HG03354 (cell line): ENCODE results near the gene SPTBN5.

Source experiments
- ATAC-seq: cut with Tn5 transposase; IDR thresholded peaks from one replicate; pipeline ENCODE4 v1.9.1; 2021; ENCODE audit warnings: mild to moderate bottlenecking; ENCODE audit not compliant: unreplicated experiment, poor library complexity, severe bottlenecking

The SPTBN5 gene

DNA sequence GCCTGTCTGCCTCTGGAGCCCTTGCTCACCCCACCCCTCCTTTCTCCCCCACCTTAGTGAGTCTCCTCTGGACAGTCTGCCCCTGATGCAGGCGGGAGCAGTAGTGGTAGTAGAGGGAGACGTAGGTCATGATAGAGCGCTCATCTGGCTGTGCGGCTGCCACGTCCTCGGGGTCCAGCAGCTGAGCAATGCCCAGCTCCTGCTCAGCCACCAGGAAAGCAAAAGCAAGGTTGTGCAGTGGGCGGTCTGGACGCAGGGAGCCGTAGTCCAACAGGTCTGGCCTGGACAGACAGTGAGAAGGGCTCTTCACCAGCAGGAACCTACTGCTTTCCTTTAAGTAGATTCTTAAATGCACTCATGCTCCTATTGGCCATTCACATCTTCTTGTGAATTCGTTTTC is 6.7 kb downstream of the SPTBN5 start:
- no peak for ATAC-seq

DNA sequence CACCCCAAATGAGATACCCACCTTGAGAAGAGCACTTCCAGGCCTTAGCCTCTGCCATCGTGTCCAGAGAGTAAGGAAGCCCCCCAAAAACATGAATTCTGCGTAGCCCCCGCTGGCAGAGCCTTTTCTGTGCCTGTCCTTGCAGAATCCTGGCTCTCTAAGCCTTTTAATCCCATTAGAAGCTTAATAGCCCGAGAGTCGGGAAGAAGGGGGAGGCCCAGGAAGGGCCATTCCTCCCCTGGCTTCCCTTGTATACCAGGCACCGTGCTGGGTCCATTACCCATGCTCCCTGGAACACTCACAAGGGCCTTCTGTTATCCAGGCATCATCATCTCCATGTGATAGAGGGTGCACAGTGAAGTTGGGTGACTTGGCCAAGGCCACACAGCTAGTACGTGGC is 7.1 kb downstream of the SPTBN5 start:
- no peak for ATAC-seq

DNA sequence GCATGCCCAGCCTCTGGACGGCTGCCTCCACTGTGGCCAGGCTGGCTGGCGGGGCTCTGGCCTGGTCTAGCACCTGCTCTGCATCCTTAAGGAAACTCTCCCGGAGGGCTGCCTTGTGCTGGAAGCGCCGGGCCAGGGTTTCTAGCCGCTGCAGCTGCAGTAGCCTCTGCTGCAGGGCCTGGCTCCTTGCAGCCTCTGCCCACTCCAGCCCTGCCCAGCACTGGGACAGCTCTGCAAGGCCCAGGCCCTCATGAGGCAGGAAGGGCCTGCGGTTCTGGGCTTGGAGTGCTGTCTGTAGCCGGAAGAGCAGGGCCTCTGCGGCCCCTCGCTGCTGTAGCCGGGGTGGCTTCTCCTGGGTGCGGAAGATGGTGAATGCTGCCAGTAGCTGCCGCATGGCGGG is 8.0 kb downstream of the SPTBN5 start:
- ATAC-seq, result no peak

DNA sequence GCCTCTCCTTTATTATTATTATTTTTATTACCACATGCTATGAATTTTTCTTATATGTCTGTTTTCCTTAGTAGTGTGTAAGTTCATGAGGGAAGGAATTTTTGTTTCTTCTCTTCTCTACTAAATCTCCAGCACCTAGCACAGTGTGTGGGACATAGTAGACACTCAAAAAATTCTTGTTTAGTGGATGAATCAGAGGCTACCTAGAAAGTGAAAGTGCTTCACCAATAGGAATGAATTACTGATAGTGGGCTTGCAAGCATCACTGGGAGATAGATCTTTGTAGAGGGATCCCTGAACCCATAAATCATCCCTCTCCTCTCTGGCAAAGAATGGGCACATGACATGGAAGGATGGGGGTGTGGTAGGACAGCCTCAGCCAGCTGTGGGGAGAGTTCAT is 8.5 kb downstream of the SPTBN5 start:
- no peak for ATAC-seq

DNA sequence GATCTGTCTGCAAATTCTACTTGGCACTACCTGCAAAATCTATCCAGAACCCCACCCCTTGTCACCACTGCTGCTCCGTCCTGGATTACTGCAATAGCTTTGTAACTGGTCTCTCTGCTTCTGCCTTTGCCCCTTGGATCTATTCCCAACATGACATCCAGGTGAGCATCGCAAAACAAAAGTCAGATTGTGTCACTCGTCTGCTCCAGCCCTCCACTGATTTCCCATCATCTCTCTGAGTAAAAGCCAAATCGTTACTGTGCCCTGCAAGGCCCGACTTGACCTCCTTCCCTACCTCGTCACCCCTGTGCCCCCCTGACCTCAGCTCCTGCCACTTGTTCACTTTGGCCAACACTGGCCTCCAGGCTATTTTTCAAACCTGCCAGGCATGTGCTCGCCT is 9.4 kb downstream of the SPTBN5 start:
- no peak for ATAC-seq

DNA sequence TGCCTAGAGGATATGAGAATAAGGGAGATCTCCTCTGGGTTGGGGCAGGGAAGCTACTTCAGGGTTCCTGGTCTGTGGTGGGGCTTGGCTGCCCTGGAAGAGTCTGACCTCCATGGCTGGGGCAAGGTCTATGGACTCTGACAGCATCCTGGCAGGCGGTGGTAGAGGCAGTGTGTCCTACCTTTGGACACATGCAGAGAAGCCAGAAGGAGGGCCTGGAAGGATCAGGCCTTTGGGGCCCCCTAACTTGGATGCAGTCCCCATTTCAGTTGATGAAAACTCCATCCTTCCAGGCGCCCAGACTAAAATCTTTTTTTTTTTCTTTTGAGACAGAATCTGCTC is 10.4 kb downstream of the SPTBN5 start:
- no peak for ATAC-seq

DNA sequence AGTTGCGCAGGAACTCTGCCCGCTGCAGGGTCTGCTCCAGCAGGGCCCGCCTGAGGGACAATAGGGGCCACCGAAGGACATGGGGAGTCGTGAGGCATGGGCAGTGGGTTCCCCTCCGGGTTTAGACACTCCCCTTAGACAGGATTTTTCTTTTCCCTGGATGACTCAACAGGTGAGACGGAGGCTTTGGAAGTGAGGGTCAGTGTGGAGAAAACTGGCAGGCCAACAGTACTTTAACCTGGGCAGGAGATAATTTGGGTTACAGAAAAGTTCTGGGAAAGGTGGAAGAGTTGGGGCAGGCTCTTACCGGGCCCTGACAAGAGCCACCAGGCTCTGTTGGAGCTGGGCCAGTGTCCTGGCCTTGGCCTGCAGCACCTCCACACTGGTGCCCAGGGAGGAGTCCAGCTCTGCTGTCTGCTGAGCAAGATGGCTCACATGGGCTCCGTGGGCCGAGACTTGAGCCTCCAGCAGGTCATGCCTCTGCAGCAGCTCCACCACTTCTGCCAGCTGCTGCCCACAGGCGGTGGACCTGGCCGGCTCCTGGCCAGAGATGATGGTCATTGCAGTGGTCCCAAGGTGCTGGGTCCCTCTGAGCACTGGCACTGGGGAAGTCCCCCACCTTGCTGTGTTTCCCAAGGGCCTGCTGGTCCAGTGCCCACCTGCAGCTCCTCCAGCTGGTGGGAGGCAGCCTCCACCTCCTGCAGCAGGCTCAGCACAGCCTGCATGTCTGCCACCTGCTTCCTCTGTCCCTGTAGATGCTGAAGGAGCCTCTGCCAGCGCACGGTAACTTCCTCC is 11.0 kb downstream of the SPTBN5 start:
- ATAC-seq, result no peak

DNA sequence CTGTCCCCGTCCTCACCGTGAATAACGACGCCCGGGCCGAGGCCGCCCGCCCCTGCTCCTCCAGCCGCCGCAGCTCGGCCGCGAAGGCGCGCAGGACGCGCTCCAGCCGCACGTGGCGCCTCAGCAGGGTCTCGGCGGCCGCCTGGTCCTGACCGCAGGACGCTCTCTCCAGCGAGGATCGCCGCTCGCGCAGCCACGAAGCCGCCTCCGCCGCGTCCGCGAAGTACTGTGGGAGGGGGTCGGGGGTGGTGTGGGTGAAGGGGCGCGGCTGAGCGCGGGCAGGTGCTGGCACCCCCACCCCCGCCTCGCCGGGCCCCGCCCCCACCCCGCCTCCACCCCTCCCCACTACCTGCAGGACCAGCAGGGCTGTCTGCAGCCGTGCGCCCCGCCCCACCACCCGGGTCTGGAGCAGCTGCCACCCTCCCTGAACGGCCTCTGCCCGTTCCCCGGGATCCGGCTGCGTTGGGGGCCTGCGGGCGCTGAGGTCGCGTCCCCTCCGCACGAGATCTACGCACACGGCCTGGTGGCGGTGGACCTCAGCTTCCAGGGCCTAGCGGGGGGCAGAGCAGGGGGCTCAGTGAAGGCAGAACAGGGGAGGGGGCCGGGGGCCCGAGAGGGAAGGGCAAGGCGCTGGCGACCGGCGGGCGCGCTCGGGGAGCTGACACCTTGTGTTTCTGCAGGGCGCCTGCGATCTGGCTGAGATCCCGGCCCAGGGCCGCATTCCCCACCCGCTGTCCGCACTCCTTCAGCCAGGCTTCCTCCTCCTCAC is 11.7 kb downstream of the SPTBN5 start:
- no peak for ATAC-seq

DNA sequence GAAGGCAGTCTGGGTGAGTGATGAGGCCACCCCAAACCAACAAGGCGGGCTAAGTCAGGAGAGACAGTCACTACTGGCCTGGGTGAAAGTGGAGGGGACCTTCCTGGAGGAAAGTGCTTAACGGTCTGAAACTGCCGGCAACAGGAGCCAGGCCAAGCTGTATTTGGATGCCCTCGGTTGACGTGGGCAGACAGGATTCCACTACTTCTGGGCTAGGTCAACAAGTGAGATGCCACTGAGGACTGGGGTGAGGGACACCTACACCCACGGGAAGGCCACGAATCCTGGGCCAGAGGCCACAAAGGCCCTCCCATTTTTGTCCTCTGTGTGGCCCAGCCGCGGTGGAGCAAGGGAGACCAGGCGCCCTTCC is 12.3 kb downstream of the SPTBN5 start:
- no peak for ATAC-seq

DNA sequence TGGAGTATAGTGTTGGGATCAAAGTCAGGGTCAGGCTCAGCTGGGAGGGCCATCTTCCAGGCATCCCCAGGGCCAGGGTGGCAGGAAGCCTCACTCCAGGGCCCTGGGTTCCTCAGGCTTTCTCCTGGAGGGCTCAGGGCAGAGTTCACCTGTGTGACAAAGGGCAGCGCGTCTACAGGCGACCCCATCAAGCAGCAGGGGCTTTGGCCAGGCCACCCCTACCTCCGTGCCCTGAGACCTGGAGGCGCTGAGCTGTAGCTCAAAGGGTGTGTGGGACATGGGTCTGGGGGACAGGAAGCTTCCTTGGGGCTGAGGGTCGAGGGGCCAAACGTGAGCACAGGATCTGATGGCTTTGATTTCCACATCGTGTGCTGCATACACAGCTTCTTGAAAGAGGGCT is 12.8 kb downstream of the SPTBN5 start:
- ATAC-seq, result no peak

DNA sequence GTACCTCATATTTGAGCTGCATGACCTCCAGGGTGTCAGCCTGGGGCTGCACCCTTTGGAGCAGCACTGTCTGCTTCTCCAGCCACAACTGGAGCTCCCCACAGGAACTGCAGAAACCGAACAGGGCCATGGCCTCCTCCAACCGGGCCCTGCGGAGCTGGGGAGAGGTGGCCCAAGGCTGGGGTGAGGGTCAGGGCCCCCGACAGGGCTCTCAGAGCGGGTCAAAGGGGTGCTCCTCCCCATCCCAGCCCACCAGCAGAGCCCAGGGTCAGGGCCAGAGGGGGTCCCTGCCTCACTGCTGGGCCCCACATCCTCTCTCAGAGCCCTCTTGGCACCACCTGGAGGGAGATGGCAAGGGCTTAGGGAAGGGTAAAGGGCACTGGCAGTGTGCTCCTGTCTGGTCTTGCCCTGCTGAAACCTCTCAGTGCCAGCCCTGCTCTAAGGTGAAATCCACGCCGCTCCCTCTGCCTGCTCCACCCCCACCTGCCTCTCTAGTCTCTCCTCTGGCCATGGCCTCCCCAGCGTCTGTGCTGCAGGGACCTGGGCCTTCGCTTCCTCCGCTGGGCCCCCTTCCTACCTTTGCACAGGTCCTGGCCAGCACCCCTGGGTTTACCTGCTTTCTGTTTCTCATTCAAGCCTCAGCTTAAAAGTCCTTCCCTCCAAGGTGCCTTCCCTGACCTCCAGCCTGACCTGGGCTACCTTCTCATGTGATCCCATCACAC is 13.5 kb downstream of the SPTBN5 start:
- no peak for ATAC-seq

DNA sequence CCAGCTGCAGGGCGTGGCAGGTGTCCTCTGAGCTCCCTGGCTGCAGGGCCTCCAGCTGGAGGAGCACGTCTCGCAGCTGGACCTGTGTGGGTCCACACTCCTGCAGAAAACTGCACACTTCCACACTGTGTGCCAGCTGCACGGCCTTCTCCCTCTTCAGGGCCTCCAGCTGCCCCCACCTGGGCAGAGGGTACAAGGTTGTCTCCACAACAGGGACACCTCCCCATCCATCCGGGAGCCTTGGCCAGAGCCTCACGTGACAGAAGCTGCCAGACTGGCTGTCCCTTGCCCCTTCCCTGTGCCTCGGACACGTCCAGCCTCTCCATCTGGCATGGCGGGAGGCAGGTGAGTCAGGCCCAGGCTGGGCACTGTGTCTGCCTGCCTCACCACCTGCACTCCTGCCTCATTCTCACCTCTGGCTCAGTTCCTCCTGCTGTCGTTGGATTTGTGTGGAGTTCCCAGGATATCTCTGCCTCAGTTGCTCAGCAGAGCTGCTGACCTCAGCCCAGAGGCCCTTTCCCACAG is 14.5 kb downstream of the SPTBN5 start:
- ATAC-seq, result no peak

DNA sequence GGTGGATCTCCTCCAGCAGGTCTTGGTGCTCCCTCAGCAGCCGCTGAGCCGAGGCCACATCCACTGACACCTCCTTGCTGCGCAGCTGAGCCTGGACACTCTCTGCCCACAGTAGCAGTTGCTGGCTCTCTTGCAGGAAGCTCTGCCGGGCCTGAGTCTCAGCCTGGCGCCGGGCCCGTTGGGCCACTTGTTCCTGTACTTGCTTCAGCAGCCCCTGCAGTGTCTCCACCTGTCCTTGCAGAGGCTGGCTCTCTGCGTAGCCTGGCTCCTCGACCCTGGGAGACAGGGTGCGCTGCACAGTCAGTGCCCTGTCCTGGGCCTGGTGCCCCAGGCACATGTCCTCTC is 15.5 kb downstream of the SPTBN5 start:
- no peak for ATAC-seq

DNA sequence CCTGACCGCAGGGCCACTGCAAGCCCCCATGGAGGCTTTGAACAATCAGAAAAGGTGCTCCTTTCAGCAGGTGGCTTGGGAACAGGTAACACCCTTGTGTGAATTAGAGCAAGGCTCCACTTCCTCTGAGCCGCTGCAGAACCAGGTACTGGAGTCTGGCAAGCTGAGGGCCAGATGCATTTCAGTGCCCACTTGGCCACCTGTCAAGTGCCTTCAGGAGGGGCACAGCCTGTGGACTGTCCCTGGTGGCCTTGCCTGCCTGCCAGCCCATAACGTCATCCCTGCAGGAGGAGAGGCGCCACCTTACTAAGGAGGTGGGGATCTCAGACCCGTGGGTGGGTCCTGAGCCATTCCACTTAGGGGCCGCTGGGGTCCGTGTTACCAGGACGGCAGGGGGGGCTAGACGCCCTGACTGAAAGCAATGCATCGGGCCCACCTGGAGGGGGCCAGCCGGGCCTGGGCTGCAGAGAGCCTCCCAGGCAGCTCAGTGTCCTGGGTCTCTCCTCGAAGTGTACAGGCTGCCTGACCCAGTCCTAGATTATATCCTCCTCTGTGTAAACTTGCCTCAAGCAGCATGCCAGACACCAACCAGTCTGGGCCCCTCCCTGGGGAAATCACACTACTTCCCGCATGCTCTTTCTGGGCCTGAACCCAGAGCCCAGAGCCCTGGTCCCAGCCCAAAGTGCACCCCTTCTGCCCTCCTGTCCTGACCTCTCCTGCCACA is 16.1 kb downstream of the SPTBN5 start:
- no peak for ATAC-seq

DNA sequence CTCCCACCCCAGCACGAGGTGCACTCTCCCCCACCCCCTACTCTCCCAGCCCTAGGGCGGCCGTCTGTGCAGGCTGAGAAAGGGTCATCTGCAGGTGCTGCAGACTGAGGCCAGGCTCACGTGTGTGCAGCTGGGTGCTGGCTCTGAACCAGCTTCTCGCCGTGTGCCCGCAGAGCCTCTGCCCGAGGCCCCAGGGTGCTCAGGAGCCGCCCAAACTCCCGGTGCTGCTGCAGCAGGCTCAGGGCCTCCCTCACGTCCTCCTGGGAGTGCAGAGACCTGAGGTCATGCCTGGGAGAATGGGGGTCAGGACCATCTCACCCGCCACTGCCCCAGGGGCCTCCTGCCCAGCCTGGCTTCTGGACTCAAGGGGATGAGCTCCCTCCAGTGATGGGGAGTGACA is 17.2 kb downstream of the SPTBN5 start:
- no peak for ATAC-seq

DNA sequence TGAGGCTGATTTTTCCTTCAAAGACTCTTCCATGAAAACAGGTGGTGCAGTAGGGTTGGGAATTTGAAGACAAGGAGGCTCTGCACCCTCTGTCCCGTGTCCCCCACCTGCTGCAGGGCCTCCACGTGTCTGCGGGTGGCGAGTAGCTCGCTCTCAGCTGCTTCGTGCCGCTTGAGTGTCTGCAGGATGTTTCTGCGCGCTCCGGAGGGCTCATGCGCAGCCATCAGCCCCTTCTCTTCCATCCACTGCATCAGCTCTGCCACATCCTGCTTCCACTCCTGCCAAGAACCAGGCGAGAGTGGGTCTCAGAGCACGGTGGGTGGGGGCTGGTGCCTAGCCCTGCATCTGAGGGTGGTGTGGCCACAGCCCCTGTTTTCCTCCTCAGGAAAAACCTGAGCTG is 17.8 kb downstream of the SPTBN5 start:
- ATAC-seq, result no peak

DNA sequence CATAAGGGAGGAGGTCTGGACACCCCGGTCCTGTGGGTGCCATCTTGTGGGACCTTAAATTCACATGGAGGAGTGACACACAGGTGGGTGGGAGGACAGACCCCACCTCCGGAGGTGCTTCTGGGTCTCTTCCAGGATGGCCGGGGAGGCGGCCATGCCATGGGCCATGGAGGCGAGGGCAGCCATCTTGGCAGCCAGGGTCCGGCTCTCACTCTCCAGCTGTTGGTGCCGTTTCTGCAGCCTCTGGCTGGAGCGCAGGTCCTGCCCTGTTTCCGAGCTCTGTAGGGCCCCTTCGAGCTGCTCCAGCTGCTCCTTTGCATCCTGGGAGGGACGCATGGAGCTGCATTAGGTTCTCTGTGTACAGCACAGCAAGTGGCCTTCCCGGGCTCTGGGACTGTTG is 19.1 kb downstream of the SPTBN5 start:
- no peak for ATAC-seq

DNA sequence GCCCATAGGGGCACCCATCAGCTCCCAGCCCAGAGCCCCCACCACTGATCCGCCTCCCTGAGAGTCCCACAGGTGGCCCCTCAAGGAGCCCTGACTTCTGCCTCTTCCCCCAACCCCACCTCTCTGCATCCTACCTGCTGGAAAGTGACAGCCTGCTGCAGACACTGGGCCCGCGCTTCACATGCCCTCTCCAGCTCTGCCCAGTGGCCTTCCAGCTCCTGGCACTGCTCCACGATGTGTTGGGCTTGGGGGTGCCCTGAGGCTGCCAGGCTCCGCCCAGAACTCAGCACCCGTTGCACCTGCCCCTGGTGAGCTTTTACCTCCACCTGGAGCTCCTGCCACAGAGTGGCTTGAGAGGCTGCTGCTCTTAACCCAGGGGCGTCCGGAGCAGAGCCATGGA is 20.1 kb downstream of the SPTBN5 start:
- no peak for ATAC-seq

DNA sequence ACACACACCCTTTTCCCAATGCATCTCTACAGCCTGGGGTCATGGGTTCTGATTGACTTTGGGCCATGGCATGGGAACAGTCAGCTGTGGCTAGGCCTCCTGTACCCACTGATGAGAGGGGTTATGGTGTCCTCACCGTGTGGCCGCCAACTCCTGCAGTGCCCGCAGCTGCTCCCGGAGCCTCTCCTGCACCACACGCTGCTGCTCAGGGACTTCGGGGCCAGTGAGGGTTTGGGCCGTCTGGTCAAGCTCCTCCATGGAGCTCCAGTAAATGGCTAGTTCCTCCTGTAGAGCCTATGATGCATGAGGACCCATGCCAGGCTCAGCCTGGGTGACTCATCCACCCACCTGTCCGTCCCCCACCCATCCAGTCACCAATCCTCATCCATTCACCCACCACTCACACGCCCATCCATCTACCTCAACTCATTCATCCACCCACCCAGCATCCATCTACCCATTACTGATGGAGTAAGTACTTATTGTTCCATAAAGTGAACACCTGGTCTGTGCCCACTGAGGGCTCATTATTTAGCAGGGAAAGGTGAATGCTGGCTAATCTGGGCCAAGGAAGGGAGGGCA is 21.6 kb downstream of the SPTBN5 start:
- ATAC-seq, result no peak
